Measurements from ENCODE around the gene AOPEP.

- TF ChIP-seq ZBTB7A (IDR thresholded peaks at IDR 0.05; ENCODE audit: low read depth) (no peak), YY1 (IDR thresholded peaks at IDR 0.05; ENCODE audit: low read depth) (no peak)
These were observed 68.1 kb downstream of the AOPEP start for GRCh38 chr9:94794476-94795167.
